Endodermal cell (in vitro differentiated cells): ENCODE data around the gene NRL. TPM values are rescaled to one million over a fixed set of nuclear protein-coding genes. Genes with fewer than 3 reads are reported as not detected.

ENCODE experiments used
- DNase-seq: peaks from one replicate; pipeline ENCODE4 v3.0.0-alpha.2; 2017
- H3K27ac ChIP-seq: 2 replicates; pipeline ENCODE4 v1.5.1; 2013; ENCODE audit warnings: mild to moderate bottlenecking, low read depth, low read length, moderate library complexity
- H3K27me3 ChIP-seq: 2 replicates; pipeline ENCODE4 v1.6.1; 2013; ENCODE audit warnings: mild to moderate bottlenecking, low read length, moderate library complexity; ENCODE audit not compliant: insufficient read depth, control insufficient read depth, poor library complexity, severe bottlenecking
- H3K36me3 ChIP-seq: 2 replicates; pipeline ENCODE4 v1.7.0; 2013; ENCODE audit warnings: mild to moderate bottlenecking, low read length, moderate library complexity; ENCODE audit not compliant: control insufficient read depth, insufficient read depth
- H3K4me1 ChIP-seq: one replicate; pipeline ENCODE4 v1.7.0; 2013; ENCODE audit warnings: low read length; ENCODE audit not compliant: control insufficient read depth, insufficient read depth
- H3K4me3 ChIP-seq: 2 replicates; pipeline ENCODE4 v1.5.1; 2013; ENCODE audit warnings: mild to moderate bottlenecking, low read length, moderate library complexity
- H3K9ac ChIP-seq: 2 replicates; pipeline ENCODE4 v1.6.1; 2013; ENCODE audit warnings: mild to moderate bottlenecking, low read length, moderate library complexity; ENCODE audit not compliant: poor library complexity, severe bottlenecking; ENCODE audit errors: extremely low read depth
- H3K9me3 ChIP-seq: 2 replicates; pipeline ENCODE4 v1.6.1; 2013; ENCODE audit warnings: mild to moderate bottlenecking, low read length, moderate library complexity; ENCODE audit not compliant: control insufficient read depth
- H3K27ac Mint-ChIP-seq: 2 replicates; pipeline ENCODE4 v1.8.0; 2020; ENCODE audit warnings: mixed read lengths
- H3K27me3 Mint-ChIP-seq: 2 replicates; pipeline ENCODE4 v1.8.0; 2021; ENCODE audit warnings: mild to moderate bottlenecking, mixed read lengths; ENCODE audit not compliant: insufficient read depth
- H3K36me3 Mint-ChIP-seq: 2 replicates; pipeline ENCODE4 v1.8.0; 2020; ENCODE audit warnings: low read depth, mixed read lengths
- H3K4me1 Mint-ChIP-seq: 2 replicates; pipeline ENCODE4 v1.8.0; 2020; ENCODE audit warnings: mixed read lengths
- H3K4me3 Mint-ChIP-seq: 2 replicates; pipeline ENCODE4 v1.8.0; 2020; ENCODE audit warnings: mild to moderate bottlenecking, moderate library complexity, mixed read lengths
- H3K9me3 Mint-ChIP-seq: 2 replicates; pipeline ENCODE4 v1.8.0; 2020; ENCODE audit warnings: mild to moderate bottlenecking, mixed read lengths
- WGBS, 2 experiments: methylation state at CpG; one replicate each; pipeline versions ENCODE4 v1.1.5 to v1.1.7; 2013; ENCODE audit warnings: missing lambda C conversion rate in 2 of 2, mixed read lengths in 1 of 2; ENCODE audit not compliant: insufficient coverage in 1 of 2, insufficient read length in 1 of 2; 5-methylcytosine and 5-hydroxymethylcytosine counted together
- total RNA-seq, 2 donors: library from RNA; stranded (reverse); fragmentation: NEBNext Ultra II Directional in 1 of 2; extraction: Animal tissue kit (Norgen Biotek cat#: 25700) in 1 of 2; gene quantifications; 2 replicates in 1 of 2; 3 replicates in 1 of 2; pipeline ENCODE4 v1.2.1, GENCODE V29; 2021
- TF ChIP-seq, protein P1 (sequence below): fragments of 200-600 bp; sonication (generic); conservative IDR thresholded peaks from 2 replicates; pipeline ENCODE4 v1.5.0; 2021; ENCODE audit warnings: antibody characterized with exemption, mild to moderate bottlenecking

NRL gene
- total RNA-seq, 2 donors from 2014 or later = 1.9 TPM

- Histone ChIP-seq H3K27ac (no peak overlapping the region), H3K9ac (no peak overlapping the region), H3K27me3 (no peaks in the 10 kb centered on the region), H3K4me3 (no peak overlapping the region), H3K36me3 (peaks cover 50% of the 10 kb centered on the region), H3K4me1 (peaks cover 6% of the 10 kb centered on the region), H3K9me3 (no peaks in the 10 kb centered on the region)
- Mint-ChIP-seq H3K36me3 (peaks cover 48% of the 10 kb centered on the region), H3K27me3 (no peaks in the 10 kb centered on the region), H3K4me3 (no peak overlapping the region), H3K9me3 (no peaks in the 10 kb centered on the region), H3K4me1 (peaks cover 20% of the 10 kb centered on the region), H3K27ac (no peak overlapping the region)
- TF ChIP-seq, protein P1, sequence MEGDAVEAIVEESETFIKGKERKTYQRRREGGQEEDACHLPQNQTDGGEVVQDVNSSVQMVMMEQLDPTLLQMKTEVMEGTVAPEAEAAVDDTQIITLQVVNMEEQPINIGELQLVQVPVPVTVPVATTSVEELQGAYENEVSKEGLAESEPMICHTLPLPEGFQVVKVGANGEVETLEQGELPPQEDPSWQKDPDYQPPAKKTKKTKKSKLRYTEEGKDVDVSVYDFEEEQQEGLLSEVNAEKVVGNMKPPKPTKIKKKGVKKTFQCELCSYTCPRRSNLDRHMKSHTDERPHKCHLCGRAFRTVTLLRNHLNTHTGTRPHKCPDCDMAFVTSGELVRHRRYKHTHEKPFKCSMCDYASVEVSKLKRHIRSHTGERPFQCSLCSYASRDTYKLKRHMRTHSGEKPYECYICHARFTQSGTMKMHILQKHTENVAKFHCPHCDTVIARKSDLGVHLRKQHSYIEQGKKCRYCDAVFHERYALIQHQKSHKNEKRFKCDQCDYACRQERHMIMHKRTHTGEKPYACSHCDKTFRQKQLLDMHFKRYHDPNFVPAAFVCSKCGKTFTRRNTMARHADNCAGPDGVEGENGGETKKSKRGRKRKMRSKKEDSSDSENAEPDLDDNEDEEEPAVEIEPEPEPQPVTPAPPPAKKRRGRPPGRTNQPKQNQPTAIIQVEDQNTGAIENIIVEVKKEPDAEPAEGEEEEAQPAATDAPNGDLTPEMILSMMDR = no peak
- DNase-seq = no peak
- whole genome bisulfite sequencing, 2 experiments = 86 to 94% methylated on average over 6 to 9 of the region's 9 CpGs
These were observed 35.3 kb upstream of the NRL start for GRCh38 chr14:24150061-24150460.

GRCh38 chr14:24149302-24149969 is 34.7 kb upstream of the NRL start:
- Mint-ChIP-seq H3K36me3 (peaks cover 44% of the 10 kb centered on the region), H3K9me3 (no peaks in the 10 kb centered on the region), H3K4me1 (peaks cover 20% of the 10 kb centered on the region), H3K27me3 (no peaks in the 10 kb centered on the region), H3K27ac (no peak overlapping the region), H3K4me3 (peak overlapping the region; percentile 92)
- Histone ChIP-seq H3K36me3 (peaks cover 49% of the 10 kb centered on the region), H3K9me3 (no peaks in the 10 kb centered on the region), H3K9ac (no peak overlapping the region), H3K27ac (no peak overlapping the region), H3K27me3 (no peaks in the 10 kb centered on the region), H3K4me3 (no peak overlapping the region), H3K4me1 (peaks cover 6% of the 10 kb centered on the region)
- TF ChIP-seq, protein P1 = no peak
- 93% methylated on average over 3 of the region's 3 CpGs; no CpG with 5 or more reads in 1 of the 2 experiments for WGBS, 2 experiments
- no peak for DNase-seq

DNA sequence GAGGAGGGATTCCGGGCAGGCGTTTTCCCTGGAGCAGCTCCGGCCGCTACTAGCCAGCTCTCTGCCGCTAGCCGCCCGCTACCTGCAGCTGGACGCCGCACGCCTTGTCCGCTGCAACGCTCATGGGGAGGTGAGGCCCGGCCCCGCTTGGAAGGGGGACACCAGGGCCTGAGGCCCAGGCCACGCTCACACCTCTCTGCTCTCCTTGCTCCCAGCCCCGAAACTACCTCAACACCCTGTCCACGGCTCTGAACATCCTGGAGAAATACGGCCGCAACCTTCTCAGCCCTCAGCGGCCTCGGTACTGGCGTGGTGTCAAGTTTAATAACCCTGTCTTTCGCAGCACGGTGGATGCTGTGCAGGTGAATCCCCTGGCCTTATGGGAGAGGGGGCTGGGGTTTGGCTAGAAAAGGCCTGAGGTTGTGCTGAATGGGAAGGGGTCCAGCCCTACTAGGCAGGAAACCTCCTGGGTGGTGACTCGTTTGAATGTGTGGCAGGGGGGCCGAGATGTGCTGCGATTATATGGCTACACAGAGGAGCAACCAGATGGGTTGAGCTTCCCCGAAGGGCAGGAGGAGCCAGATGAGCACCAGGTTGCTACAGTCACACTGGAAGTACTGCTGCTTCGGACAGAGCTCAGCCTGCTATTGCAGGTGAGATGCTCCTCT is 33.1 kb upstream of the NRL start:
- H3K4me1 Mint-ChIP-seq = peaks cover 20% of the 10 kb centered on the region
- H3K36me3 Mint-ChIP-seq = peaks cover 52% of the 10 kb centered on the region
- Histone ChIP-seq H3K4me1 (peaks cover 6% of the 10 kb centered on the region), H3K4me3 (peak overlapping the region; percentile 98), H3K9ac (peak overlapping the region; percentile 66), H3K27ac (no peak overlapping the region), H3K36me3 (peaks cover 62% of the 10 kb centered on the region), H3K27me3 (no peaks in the 10 kb centered on the region), H3K9me3 (no peaks in the 10 kb centered on the region)
- peak overlapping the region; percentile 92 for H3K4me3 Mint-ChIP-seq
- TF ChIP-seq, protein P1 = no peak
- WGBS, 2 experiments = 9 to 28% methylated on average over 9 to 29 of the region's 29 CpGs
- no peaks in the 10 kb centered on the region for H3K9me3 Mint-ChIP-seq
- no peaks in the 10 kb centered on the region for H3K27me3 Mint-ChIP-seq
- no peak overlapping the region for H3K27ac Mint-ChIP-seq
- no peak for DNase-seq
